Measurements from ENCODE around the gene UBTD2. TPM values are rescaled to one million over a fixed set of nuclear protein-coding genes. Genes with fewer than 3 reads are reported as not detected.

UBTD2 gene
- total and polyA plus RNA-seq, 10 of the 15 experiments (the other 5 are each of a cell fraction or from before 2014, with no cell fraction given): 7.7 to 30.5 (median 19.4) TPM

GRCh38 chr5:172235132-172235780 lies 48.3 kb downstream of the UBTD2 start (continued):
- peak; percentile 49; the same call in 1 of the 2 replicates for TF ChIP-seq ZBED1 (IDR thresholded peaks at IDR 0.05; ENCODE audit: borderline replicate concordance)
- TF ChIP-seq FOS (IDR thresholded peaks at IDR 0.05; ENCODE audit: borderline replicate concordance, extremely low read depth, insufficient read length): no peak
- TF ChIP-seq CBX5 (IDR thresholded peaks at IDR 0.05; ENCODE audit: low read depth): 0 out of 2 replicates have a peak, but pooled peaks have one; percentile 50
- TF ChIP-seq NFIC (IDR thresholded peaks at IDR 0.05; ENCODE audit: low read depth, low read length): peak; percentile 62
- peak in 1 of 2 experiments; percentile 92; a peak in 2 of 4 replicates for TF ChIP-seq ETV6 (conservative IDR thresholded peaks at IDR 0.05 in 1 of 2, IDR thresholded peaks at IDR 0.05 in 1 of 2; ENCODE audit: borderline replicate concordance in 1 of 2, low read depth in 1 of 2)
- peak; percentile 59; the same call in 1 of the 2 replicates for TF ChIP-seq IRF4 (IDR thresholded peaks at IDR 0.05; ENCODE audit: low read depth, low read length)

- ChIA-PET RAD21 (ENCODE audit: unreplicated experiment) (interaction anchor here (1.0 kb wide), 1 partner anchor 47 kb away, joined by 3 read pairs; no protein-coding TSS in a partner anchor), POLR2A (interaction anchor here (1.4 kb wide), 1 partner anchor 9 kb away, joined by 5 read pairs; no protein-coding TSS in a partner anchor), CTCF (interaction anchor here (0.6 to 2.6 kb wide), 2 partner anchors 48 to 812 kb away, joined by 4 to 7 read pairs; no protein-coding TSS in a partner anchor), SMC1A (ENCODE audit: uncharacterized antibody, unreplicated experiment) (interaction anchor here (1.2 kb wide), 1 partner anchor 47 kb away, joined by 3 read pairs; no protein-coding TSS in a partner anchor)
- H4K20me1 ChIP-seq (ENCODE audit: control insufficient read depth, insufficient read depth): no peaks in the 10 kb centered on the region
- peaks cover 43% of the 10 kb centered on the region for H3K4me1 ChIP-seq (ENCODE audit: control insufficient read depth, insufficient read depth, low read length)
- H3K4me3 ChIP-seq: no peak overlapping the region
- H2AFZ ChIP-seq (ENCODE audit: control insufficient read depth, low read depth, low read length): no peak overlapping the region
- no peak overlapping the region for H3K4me2 ChIP-seq (ENCODE audit: control insufficient read depth, insufficient read depth)
- no peaks in the 10 kb centered on the region; the same call in 2 of the 3 replicates for H3K9me3 ChIP-seq (replicated peaks; ENCODE audit: control insufficient read depth, insufficient read depth, low read length)
- 98% methylated on average over 4 of the region's 4 CpGs for WGBS (ENCODE audit: insufficient coverage, insufficient replicate concordance, low lambda C conversion rate, missing lambda C conversion rate)
- H3K79me2 ChIP-seq (ENCODE audit: control insufficient read depth, insufficient read depth, low read length): peaks cover 31% of the 10 kb centered on the region
- ATAC-seq: no peak
- peaks cover 1 to 13% of the 10 kb centered on the region in 2 experiments; a peak in 3 of 4 replicates for H3K36me3 ChIP-seq (ENCODE audit: control insufficient read depth in 2 of 2, insufficient read depth in 2 of 2, low read length in 1 of 2)
- no peaks in the 10 kb centered on the region for H3K27me3 ChIP-seq (replicated peaks in 1 of 2; ENCODE audit: control insufficient read depth in 2 of 2, insufficient read depth in 2 of 2, low read length in 1 of 2)
- intact Hi-C loops (cut with micrococcal nuclease; ENCODE audit: unreplicated experiment): no loop called here
- in situ Hi-C loops (cut with MboI): no loop called here
- no peak for DNase-seq (ENCODE audit: low read depth, low spot score)
- H3K9ac ChIP-seq (ENCODE audit: control insufficient read depth, insufficient read depth, low read length): no peak overlapping the region
- no peak for TF ChIP-seq ZBTB33 (IDR thresholded peaks at IDR 0.05)
- no peak for TF ChIP-seq LARP7 (IDR thresholded peaks at IDR 0.05)
- no peak for TF ChIP-seq RELB (IDR thresholded peaks at IDR 0.05; ENCODE audit: low read depth)
- no peak for TF ChIP-seq BCL11A (IDR thresholded peaks at IDR 0.05; ENCODE audit: low read depth, low read length)
- TF ChIP-seq ZNF592 (IDR thresholded peaks at IDR 0.05): no peak
- no peak for TF ChIP-seq ASH2L (IDR thresholded peaks at IDR 0.05; ENCODE audit: borderline replicate concordance, low read depth)
- no peak for TF ChIP-seq SMAD1 (IDR thresholded peaks at IDR 0.05; ENCODE audit: low read depth, partially characterized antibody)
- no peak for TF ChIP-seq SUZ12 (IDR thresholded peaks at IDR 0.05; ENCODE audit: unreplicated experiment)
- TF ChIP-seq ETV6 (conservative IDR thresholded peaks at IDR 0.05 in 1 of 2, IDR thresholded peaks at IDR 0.05 in 1 of 2; ENCODE audit: borderline replicate concordance in 1 of 2, low read depth in 1 of 2): no peak
- peak overlapping the region; percentile 65; the same call in 1 of the 2 replicates for H3K27ac ChIP-seq (ENCODE audit: control insufficient read depth, insufficient read depth)
- no peak for FAIRE-seq
- no TSS peak for BruUV-seq (replicated peaks)
Observed at GRCh38 chr5:172234031-172234430, 49.5 kb downstream of the UBTD2 start.
